ENCODE results near the gene PYGO2.

- TF ChIP-seq EZH2phosphoT487 (IDR thresholded peaks at IDR 0.05; ENCODE audit: low read depth) (no peak), CTCF (IDR thresholded peaks at IDR 0.05; ENCODE audit: low read depth, low read length) (no peak)
Observed at GRCh38 chr1:154926201-154926600, 35.4 kb downstream of the PYGO2 start.

Measured in OCI-LY3 (cell line).